GM18505 (cell line): ENCODE measurements around the gene KCTD15.

Experiments used
- ATAC-seq: cut with Tn5 transposase; IDR thresholded peaks from one replicate; pipeline ENCODE4 v1.9.1; 2021; ENCODE audit not compliant: unreplicated experiment
- POLR2A ChIP-seq: IDR thresholded peaks from 4 replicates; pipeline ENCODE4 v1.6.1; 2011; ENCODE audit warnings: borderline replicate concordance; ENCODE audit not compliant: insufficient read depth, insufficient read length; ENCODE audit errors: extremely low read depth

KCTD15 gene

GRCh38 chr19:33849551-33850147, 53.0 kb downstream of the KCTD15 start:
- no peak for TF ChIP-seq POLR2A
- ATAC-seq: no peak

DNA sequence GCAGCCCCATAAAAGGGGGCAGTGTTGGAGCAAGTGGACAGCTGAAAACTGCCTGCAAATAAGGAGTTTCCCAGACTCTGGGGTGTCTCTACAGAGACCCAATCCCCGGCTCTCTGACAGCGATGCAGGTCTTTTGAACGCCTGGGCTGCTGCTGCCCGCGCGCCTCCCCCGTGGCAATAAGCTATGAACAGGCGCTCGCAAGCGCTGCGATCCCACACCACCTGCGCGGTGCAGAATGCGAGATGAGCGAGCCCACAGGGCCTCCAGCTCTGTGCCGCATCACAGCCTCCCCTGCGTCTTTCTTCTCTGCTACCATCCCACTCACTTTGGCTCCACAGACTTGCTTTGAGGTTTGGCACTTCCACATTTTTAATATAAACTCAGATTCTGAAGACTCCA, 62.3 kb downstream of the KCTD15 start:
- no peak for TF ChIP-seq POLR2A
- ATAC-seq: no peak

- TF ChIP-seq POLR2A: no peak
- ATAC-seq: no peak
These were observed 63.8 kb downstream of the KCTD15 start for GRCh38 chr19:33860312-33861090.

DNA sequence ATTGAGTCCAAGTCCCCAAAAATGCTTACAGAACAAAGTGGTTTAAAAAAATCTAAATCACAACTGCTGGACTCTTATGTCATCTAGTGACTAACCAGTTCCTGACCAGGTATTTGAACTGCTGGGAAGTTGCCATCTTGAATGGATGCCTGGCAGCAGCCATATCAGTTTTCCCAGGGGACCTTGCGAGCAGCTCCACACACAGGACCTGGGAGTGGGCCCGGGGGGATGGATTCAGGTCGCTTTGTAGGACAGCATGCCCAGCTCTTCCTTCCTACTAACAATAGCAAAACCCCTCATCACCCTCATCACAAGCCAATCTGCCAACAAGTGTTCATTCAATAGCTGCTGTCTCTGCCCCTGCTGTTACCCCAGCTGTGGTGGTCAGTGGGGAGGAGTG, 65.3 kb downstream of the KCTD15 start:
- no peak for ATAC-seq
- TF ChIP-seq POLR2A: no peak

- ATAC-seq: no peak
- no peak for TF ChIP-seq POLR2A
These were observed 66.3 kb downstream of the KCTD15 start for GRCh38 chr19:33862981-33863380.

DNA sequence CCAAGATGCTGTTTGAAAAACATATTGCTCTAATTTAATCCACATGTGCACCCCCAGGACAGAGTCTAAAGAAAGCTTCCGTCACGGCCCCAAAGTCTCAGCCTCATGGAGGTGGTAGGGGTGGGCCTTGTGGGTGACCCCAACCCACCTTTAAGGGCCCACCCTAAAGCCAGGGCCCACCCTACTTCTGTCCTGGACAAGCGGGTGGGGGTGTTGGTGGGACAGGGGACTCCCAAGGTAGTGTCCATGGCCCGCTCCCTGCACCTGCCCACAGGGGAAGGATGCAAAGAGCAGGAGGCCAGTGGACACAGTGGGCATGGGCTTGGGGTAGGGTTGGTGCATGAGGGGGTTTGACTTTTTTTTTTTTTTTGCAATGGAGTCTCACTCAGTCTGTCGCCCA, 66.8 kb downstream of the KCTD15 start:
- ATAC-seq: no peak
- no peak for TF ChIP-seq POLR2A

- no peak for ATAC-seq
- no peak for TF ChIP-seq POLR2A
These were observed 67.7 kb downstream of the KCTD15 start for GRCh38 chr19:33864311-33864850.

DNA sequence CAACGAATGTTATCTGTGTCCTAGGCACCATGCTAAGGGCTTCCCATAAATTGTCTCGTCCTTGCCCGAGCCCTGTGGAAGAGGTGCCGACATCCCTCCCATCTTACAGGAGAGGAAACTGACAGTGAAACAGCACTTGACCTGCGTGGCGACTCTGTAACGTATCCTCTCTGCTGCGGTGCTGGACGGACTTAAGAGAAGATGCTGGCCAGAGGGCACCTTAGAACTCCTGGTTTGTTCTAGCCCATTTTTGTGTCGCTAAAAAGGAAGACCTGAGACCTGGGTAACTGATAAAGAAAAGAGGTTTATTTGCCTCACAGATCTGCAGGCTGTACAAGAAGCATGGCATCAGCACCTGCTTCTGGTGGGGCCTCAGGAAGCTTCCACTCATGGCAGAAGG, 68.6 kb downstream of the KCTD15 start:
- no peak for TF ChIP-seq POLR2A
- ATAC-seq: no peak
